Kidney epithelial cell (primary cell): ENCODE measurements around the gene GHR. TPM values are rescaled to one million over a fixed set of nuclear protein-coding genes. Genes with fewer than 3 reads are reported as not detected.

Experiments used
- DNase-seq: peaks from one replicate; pipeline ENCODE4 v3.0.0-alpha.2; 2010; ENCODE audit warnings: low read depth
- H3K27me3 ChIP-seq: 2 replicates; pipeline ENCODE4 v1.6.0; 2011; ENCODE audit warnings: low read length; ENCODE audit not compliant: control insufficient read depth, insufficient read depth
- H3K36me3 ChIP-seq: 2 replicates; pipeline ENCODE4 v1.5.1; 2011; ENCODE audit warnings: low read length; ENCODE audit not compliant: control insufficient read depth, insufficient read depth
- H3K4me3 ChIP-seq: 2 replicates; pipeline ENCODE4 v1.5.1; 2011; ENCODE audit warnings: low read depth, mild to moderate bottlenecking, control low read depth, low read length
- CTCF ChIP-seq: IDR thresholded peaks from 2 replicates; pipeline ENCODE4 v1.5.1; 2011; ENCODE audit warnings: mild to moderate bottlenecking, moderate library complexity, low read length, control low read depth, inconsistent platforms; ENCODE audit not compliant: insufficient read depth, poor library complexity, severe bottlenecking
- total RNA-seq: library from RNA; depleted of rRNA; stranded (reverse); fragments of >200 nt; gene quantifications from 2 replicates; pipeline ENCODE4 v1.2.3, GENCODE V29; 2015

Gene GHR
- total RNA-seq, 1 donor from 2014 or later: 0.63 TPM

- no peak for TF ChIP-seq CTCF
- H3K36me3 ChIP-seq: no peaks in the 10 kb centered on the region
- H3K27me3 ChIP-seq: no peaks in the 10 kb centered on the region
- H3K4me3 ChIP-seq: no peak overlapping the region
- DNase-seq: no peak
These were observed 74.8 kb downstream of the GHR start for GRCh38 chr5:42498000-42498399.

- no peak for TF ChIP-seq CTCF
- no peaks in the 10 kb centered on the region for H3K27me3 ChIP-seq
- no peak overlapping the region for H3K4me3 ChIP-seq
- DNase-seq: no peak
- H3K36me3 ChIP-seq: no peaks in the 10 kb centered on the region
These were observed 75.8 kb downstream of the GHR start for GRCh38 chr5:42499016-42499415.

- DNase-seq: no peak
- H3K4me3 ChIP-seq: no peak overlapping the region
- H3K36me3 ChIP-seq: no peaks in the 10 kb centered on the region
- no peak for TF ChIP-seq CTCF
- H3K27me3 ChIP-seq: no peaks in the 10 kb centered on the region
These were observed 76.9 kb downstream of the GHR start for GRCh38 chr5:42500003-42500599.

- no peaks in the 10 kb centered on the region for H3K36me3 ChIP-seq
- no peaks in the 10 kb centered on the region for H3K27me3 ChIP-seq
- no peak overlapping the region for H3K4me3 ChIP-seq
- no peak for TF ChIP-seq CTCF
- DNase-seq: no peak
These were observed 79.6 kb downstream of the GHR start for GRCh38 chr5:42502613-42503470.

GRCh38 chr5:42506662-42507061 lies 83.4 kb downstream of the GHR start:
- TF ChIP-seq CTCF: no peak
- no peak for DNase-seq
- Histone ChIP-seq H3K27me3 (no peaks in the 10 kb centered on the region), H3K4me3 (no peak overlapping the region), H3K36me3 (no peaks in the 10 kb centered on the region)
